Measurements from ENCODE around the gene CARM1.
"Not testable (repeated sequence)": the region's sequence is repeated elsewhere in the genome, so short reads cannot be mapped to it uniquely, and the experiment has no call there.

CARM1 gene

DNA sequence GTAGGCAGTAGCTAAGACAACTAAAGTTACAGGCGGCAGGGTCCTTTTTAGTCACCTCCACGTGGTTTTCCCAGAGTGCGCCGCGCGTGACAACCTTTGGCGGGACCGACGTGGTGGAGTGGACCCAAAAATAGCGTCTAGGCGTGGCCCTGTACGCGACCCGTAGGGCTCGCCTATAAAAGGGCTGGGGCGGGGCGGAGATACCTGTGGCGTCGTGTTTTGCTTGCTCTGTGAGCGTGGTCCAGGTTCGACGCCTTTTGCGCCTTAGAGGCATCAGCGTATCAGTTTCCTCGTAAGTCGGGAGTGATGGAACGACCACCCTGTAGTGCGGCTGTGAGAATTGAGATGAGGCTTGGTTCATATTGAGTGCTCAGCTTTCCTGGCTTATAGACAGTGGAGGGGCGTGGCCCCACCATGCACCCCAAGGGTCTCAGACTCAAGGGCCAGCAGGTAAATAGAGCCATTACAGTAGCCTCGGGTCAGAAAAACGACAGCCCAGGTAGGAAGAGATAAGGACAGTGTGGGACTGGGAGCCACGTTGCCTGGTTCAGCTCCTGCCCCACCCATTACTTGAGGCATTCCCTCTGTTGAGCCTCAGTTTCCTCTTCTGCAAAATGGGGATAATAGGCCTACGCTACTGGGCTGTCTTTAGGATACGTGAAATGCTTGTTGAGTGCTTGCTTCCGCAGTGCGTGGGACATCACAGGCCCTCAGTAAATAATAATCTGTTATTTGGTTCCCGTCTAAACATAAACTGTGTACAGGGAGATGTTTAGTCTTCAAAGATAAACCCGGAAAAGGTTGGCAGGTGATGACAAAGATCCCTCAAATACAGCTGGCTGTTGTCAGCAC lies 34.6 kb upstream of the CARM1 start:
- Mint-ChIP-seq H3K27me3 (no peaks in the 10 kb centered on the region), H3K36me3 (peaks cover 24 to 36% of the 10 kb centered on the region in 2 donors)
- peak; percentile 88 for DNase-seq

DNA sequence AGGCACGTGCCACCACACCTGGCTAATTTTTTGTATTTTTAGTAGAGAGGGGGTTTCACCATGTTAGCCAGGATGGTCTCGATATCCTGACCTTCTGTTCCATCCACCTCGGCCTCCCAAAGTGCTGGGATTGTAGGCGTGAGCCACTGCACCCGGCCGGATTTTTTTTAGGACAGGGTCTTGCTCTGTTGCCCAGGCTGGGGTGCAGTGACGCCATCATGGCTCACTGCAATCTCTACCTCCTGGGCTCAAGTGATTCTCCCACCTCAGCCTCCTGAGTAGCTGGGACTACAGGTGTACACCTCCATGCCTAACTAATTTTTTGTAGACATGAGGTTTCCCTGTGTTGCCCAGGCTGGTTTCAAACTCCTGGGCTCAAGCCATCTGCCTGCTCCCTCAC lies 33.7 kb upstream of the CARM1 start:
- peaks cover 17 to 29% of the 10 kb centered on the region in 2 donors for H3K36me3 Mint-ChIP-seq
- H3K4me3 Mint-ChIP-seq = peak overlapping the region in 1 of 2 donors; percentile 46
- H3K27ac Mint-ChIP-seq = peak overlapping the region; percentile 25
- H3K4me1 Mint-ChIP-seq = peaks cover 14 to 16% of the 10 kb centered on the region in 2 donors
- H3K9me3 Mint-ChIP-seq; ATAC-seq (replicated peaks); DNase-seq; H3K27me3 Mint-ChIP-seq: not testable (repeated sequence)

More for the DNA sequence above, 34.6 kb upstream of the CARM1 start:
- H3K4me1 Mint-ChIP-seq = peaks cover 14 to 16% of the 10 kb centered on the region in 2 donors
- peaks cover 7 to 8% of the 10 kb centered on the region in 2 donors for H3K9me3 Mint-ChIP-seq
- H3K27ac Mint-ChIP-seq = peak overlapping the region; percentile 99
- peak; percentile 46 to 55 for ATAC-seq (replicated peaks)
- peak overlapping the region; percentile 92 to 96 for H3K4me3 Mint-ChIP-seq

DNA sequence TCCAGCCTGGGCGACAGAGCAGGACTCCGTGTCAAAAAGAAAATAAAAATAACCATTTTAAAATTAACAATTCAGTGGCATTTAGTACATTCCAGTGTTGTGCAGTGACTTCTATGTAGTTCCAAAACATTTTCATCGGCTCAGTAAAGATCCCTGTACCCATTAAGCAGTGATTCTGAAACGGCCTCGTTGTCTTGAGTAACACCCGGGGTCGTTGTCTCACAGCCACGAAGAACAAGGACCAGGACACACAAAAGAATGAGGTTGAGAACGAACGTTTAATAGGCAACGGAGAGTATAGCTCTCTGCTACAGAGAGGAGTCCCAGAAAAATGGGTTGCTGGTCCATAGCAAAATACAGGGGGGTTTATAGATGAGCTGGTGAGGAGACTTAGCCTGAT lies 33.0 kb upstream of the CARM1 start:
- Mint-ChIP-seq H3K9me3 (peaks cover 7 to 8% of the 10 kb centered on the region in 2 donors), H3K4me3 (no peak overlapping the region), H3K27ac (no peak overlapping the region), H3K4me1 (peaks cover 12 to 16% of the 10 kb centered on the region in 2 donors), H3K36me3 (peaks cover 14 to 25% of the 10 kb centered on the region in 2 donors), H3K27me3 (no peaks in the 10 kb centered on the region)
- DNase-seq (no peak), ATAC-seq (replicated peaks) (no peak)

DNA sequence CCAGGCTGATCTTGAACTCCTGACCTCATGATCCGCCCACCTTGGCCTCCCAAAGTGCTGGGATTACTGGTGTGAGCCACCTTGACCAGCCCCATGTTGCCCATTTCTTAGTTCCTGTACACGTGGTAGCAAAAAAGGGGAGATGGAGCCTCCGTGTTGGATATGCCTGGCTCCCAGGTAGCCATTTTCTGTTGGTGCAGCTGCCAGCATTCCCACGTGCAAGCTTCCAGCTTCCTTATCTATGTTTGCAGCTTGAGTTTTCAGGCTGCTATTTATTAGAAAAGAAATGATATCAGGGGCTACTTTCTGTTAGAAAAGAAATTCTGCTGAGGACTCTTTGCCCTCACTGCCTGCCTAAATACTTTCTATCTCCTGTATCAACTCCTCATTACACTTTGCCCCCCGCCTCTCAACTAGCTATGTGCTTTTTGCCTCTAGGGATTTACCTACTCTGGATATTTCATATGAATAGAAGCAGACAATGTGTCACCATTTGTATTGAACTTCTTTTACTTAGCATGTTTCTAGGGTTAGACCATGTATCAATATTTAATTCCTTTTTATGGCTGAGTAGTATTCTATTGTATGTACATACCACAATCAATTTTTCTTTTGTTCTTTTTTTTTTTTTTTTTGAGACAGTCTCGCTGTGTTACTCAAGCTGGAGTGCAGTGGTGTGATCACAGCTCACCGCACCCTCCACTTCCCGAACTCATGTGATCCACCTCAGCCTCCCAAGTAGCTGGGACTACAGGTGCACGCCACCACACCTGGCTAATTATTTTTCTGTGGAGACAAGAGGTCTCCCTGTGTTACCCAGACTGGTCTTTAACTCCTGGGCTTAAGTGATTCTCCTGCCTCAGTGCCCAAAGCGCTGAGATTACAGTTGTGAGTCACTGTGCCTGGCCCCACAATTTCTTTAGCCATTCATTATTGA lies 32.0 kb upstream of the CARM1 start:
- ATAC-seq (replicated peaks) (no peak), DNase-seq (no peak)
- Mint-ChIP-seq H3K4me3 (no peak overlapping the region), H3K9me3 (peaks cover 7 to 8% of the 10 kb centered on the region in 2 donors), H3K27me3 (no peaks in the 10 kb centered on the region), H3K4me1 (peaks cover 12 to 16% of the 10 kb centered on the region in 2 donors), H3K27ac (no peak overlapping the region), H3K36me3 (peaks cover 14 to 24% of the 10 kb centered on the region in 2 donors)

DNA sequence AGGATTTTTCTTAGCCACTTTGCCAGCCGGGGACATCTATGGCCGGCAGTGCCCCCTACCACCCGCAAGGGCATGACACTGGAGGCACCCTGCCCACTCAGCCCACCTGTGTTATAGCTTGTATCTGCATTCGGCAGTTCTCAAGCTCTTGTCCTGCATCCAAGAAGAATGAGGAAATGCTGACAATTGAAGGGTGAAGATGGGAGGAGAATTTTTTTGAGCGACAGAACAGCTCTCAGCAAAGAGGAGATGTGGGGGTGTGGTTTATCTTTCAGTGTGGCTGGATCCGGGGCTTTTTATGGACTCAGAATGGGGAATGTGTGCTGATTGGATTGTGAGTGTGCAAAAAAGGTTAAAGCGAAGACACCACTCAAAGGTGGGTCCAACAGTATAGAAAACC lies 28.6 kb upstream of the CARM1 start:
- peak overlapping the region; percentile 42 for H3K27ac Mint-ChIP-seq
- peaks cover 5 to 7% of the 10 kb centered on the region in 2 donors for H3K9me3 Mint-ChIP-seq
- peaks cover 0 to 2% of the 10 kb centered on the region in 2 donors for H3K4me1 Mint-ChIP-seq
- peaks cover 4 to 10% of the 10 kb centered on the region in 2 donors for H3K36me3 Mint-ChIP-seq
- DNase-seq = no peak
- H3K27me3 Mint-ChIP-seq = no peaks in the 10 kb centered on the region
- H3K4me3 Mint-ChIP-seq = no peak overlapping the region
- ATAC-seq (replicated peaks) = no peak

DNA sequence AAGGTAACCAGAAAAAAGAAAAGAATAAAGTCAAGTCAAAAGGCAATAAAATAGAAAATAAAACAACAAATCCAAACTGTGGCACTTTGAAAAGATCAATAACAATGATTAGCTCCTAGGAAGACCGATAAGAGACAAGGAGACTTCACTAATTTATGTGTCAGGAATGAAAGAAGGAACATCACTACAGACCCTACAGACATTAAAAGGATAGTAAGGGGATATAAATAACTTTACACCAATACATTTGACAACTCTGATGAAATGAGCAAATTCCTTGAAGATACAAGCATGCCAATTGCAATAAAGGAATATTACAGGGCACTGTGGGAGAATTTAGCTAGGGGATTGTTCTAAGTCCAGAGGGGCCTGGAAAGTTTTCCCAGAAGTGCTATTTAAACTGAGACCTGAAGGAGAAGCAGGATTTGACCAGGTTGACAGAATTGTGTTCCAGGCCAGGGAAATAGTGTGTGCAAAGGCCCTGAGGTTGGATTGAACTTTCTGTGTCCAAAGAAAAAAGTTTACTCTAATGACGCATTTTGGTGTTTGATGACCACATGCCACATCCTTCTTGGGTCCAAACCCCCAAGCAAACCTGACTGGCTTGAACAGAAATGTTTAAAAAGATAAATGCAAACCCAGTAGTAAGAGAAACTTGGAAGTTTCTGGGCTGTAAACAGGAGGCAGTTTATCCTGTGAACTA lies 24.7 kb upstream of the CARM1 start:
- no peak overlapping the region for H3K4me3 Mint-ChIP-seq
- H3K27ac Mint-ChIP-seq = no peak overlapping the region
- H3K9me3 Mint-ChIP-seq = peaks cover 5% of the 10 kb centered on the region in 2 donors
- H3K4me1 Mint-ChIP-seq = peaks cover 8 to 9% of the 10 kb centered on the region in 2 donors
- no peak for ATAC-seq (replicated peaks)
- no peak for DNase-seq
- peaks cover 8 to 18% of the 10 kb centered on the region in 2 donors for H3K27me3 Mint-ChIP-seq
- H3K36me3 Mint-ChIP-seq = peaks cover 6 to 7% of the 10 kb centered on the region in 2 donors

DNA sequence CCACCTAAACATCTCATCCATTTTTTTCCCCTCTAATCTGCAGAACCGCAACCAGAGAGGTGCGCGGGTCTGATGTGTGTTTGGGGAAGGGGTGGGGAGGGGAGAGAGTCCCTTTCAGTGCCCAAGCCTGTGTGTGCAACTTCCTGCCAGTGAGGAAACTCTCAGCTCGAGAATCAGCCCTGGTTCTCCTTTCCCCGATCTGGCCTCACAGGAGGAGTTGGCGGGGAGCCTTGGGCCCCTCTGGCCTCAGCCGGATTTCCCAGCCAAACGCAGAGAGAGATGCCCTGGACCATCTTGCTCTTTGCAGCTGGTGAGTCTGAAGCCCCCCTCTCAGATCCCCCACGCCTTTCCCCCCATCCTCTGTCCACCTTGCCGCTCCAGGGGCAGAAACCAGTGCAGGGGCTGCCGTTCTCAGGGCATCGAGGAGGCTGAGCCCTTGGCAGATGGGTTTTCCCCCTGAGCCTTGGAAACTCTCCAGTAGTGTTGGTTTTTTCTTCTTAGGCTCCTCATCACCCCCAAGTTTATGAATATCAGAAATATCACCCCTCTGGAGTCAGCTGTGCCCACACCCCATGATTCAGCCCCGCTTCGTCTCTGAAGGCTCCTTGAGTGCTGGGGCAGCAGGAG lies 23.0 kb upstream of the CARM1 start, which contains the start of gene C19orf38:
C19orf38 (plus strand) TSS at position 186 of the 627 bp plus-strand sequence; CDS start at position 280, 94 bp downstream.
- peaks cover 6 to 7% of the 10 kb centered on the region in 2 donors for H3K36me3 Mint-ChIP-seq
- peak within 1 kb of the TSS; percentile 20 for H3K27ac Mint-ChIP-seq
- DNase-seq = no peak
- peak; percentile 81 to 91 for ATAC-seq (replicated peaks)
- peaks cover 5% of the 10 kb centered on the region in 2 donors for H3K9me3 Mint-ChIP-seq
- H3K4me1 Mint-ChIP-seq = peaks cover 8 to 9% of the 10 kb centered on the region in 2 donors
- H3K4me3 Mint-ChIP-seq = peak within 1 kb of the TSS; percentile 54 to 62
- H3K27me3 Mint-ChIP-seq = peaks cover 8 to 18% of the 10 kb centered on the region in 2 donors

DNA sequence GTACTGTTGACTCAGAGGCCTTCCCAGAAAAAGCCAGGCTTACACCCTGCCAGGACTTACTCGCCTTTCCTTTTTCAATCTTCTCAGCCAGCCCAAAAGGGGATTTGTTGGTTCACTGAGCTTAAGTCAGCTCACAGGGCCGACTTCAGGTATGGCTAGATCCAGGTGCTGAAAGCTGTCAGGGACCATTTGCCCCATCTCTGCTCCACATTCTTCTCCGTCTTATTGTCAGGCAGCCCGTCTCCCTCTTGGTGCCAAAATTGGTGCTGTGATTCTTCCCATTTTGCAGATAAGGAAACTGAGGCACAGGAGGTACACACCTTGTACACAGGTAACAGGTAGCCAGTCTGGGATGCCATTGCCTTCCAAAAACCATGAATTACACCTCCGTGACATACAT lies 20.7 kb upstream of the CARM1 start:
- Mint-ChIP-seq H3K9me3 (peaks cover 5% of the 10 kb centered on the region in 2 donors), H3K27ac (no peak overlapping the region), H3K4me3 (no peak overlapping the region), H3K27me3 (peaks cover 8 to 18% of the 10 kb centered on the region in 2 donors), H3K36me3 (peaks cover 5 to 6% of the 10 kb centered on the region in 2 donors), H3K4me1 (peaks cover 8 to 9% of the 10 kb centered on the region in 2 donors)
- DNase-seq = no peak
- ATAC-seq (replicated peaks) = no peak

DNA sequence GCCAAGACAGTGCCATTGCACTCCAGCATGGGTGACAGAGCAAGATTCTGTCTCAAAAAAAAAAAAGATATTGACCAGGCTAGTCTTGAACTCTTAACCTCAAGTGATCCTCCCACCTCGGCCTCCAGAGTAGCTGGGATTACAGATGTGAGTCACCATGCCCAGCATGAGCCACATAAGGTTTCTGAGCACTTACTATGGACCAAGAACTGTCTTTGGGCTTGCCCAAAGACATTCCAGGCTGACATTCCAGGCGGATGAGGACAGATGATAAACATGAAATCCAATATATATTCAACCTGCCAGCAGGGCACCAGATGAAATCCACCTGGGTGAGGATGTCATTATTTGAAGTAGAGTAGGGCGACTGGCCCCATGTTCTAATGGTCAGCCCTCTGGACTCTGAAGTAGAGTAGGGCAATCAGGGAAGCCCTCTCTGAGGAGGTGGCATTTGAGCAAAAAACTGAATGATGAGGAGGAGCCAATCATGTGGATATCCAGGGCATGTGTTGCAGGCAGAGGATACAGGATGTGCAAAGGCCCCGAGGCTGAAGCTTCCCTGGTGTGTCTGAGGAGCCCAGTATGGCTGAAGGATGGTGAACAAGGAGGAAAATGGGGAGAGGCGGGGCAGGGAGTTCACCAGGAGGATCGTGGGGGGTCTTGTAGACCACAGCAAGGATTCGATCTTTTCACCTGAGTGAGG lies 19.1 kb upstream of the CARM1 start:
- DNase-seq = no peak
- Mint-ChIP-seq H3K9me3 (no peaks in the 10 kb centered on the region), H3K4me3 (no peak overlapping the region), H3K36me3 (peaks cover 0 to 2% of the 10 kb centered on the region in 2 donors), H3K4me1 (peaks cover 8 to 9% of the 10 kb centered on the region in 2 donors), H3K27ac (no peak overlapping the region), H3K27me3 (peaks cover 8 to 18% of the 10 kb centered on the region in 2 donors)
- ATAC-seq (replicated peaks) = no peak

DNA sequence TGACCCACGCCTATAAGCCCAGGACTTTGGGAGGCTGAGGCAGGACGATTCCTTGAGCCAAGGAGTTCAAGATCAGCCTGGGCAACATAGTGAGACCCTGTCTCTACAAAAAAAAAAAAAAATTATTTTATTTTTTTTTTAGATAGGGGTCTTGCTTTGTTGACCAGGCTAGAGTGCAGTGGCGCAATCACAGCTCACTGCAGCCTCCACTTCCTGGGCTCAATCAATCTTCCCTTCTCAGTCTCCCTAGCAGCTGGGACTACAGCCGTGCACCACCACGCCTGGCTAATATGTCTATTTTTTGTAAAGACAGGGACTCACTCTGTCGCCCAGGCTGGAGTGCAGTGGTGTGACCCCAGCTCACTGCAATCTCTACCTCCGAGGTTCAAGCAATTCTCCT lies 18.4 kb upstream of the CARM1 start:
- Mint-ChIP-seq H3K9me3 (no peaks in the 10 kb centered on the region), H3K4me1 (peaks cover 6 to 9% of the 10 kb centered on the region in 2 donors), H3K27ac (no peak overlapping the region), H3K36me3 (peaks cover 0 to 2% of the 10 kb centered on the region in 2 donors), H3K27me3 (peaks cover 8 to 18% of the 10 kb centered on the region in 2 donors), H3K4me3 (no peak overlapping the region)
- ATAC-seq (replicated peaks) (no peak), DNase-seq (no peak)

DNA sequence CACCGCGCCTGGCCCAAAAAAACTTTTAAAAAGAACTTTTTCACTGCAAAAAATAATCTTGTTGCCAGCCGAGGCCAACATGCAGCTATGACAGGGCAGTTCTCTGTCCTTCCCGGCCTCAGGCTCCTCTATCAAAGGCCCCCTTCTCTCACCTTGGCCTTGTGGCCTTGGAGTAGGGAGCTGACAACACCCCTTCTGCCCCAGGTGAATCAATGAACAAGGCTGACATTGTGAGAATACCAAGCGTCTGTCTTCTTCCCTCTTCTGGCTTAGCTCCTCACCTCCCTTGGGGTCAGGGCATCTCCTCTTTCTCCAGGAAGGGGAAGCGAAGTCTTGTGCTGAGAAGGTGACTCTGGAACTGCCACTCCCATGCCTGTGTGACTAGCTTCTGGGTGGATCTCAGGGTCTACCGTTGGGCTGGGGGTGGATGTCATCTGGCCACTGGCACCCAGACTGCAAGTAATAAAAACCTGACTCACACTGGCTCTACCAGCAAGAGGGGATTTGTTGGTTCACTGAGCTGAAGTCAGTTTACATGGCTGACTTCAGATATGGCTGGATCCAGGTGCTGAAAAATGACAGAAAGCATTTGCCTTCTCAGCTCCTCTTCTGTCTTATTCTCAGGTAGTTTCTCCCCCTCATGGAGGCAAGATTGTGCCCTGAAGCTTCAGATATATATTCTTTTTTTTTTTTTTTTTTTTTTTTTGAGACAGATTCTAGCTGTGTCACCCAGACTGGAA lies 16.8 kb upstream of the CARM1 start:
- H3K4me3 Mint-ChIP-seq = no peak overlapping the region
- H3K27ac Mint-ChIP-seq = no peak overlapping the region
- peaks cover 0 to 7% of the 10 kb centered on the region in 2 donors for H3K27me3 Mint-ChIP-seq
- no peaks in the 10 kb centered on the region for H3K9me3 Mint-ChIP-seq
- no peak for ATAC-seq (replicated peaks)
- H3K4me1 Mint-ChIP-seq = peaks cover 0 to 1% of the 10 kb centered on the region in 2 donors
- DNase-seq = no peak
- H3K36me3 Mint-ChIP-seq = peaks cover 0 to 2% of the 10 kb centered on the region in 2 donors

DNA sequence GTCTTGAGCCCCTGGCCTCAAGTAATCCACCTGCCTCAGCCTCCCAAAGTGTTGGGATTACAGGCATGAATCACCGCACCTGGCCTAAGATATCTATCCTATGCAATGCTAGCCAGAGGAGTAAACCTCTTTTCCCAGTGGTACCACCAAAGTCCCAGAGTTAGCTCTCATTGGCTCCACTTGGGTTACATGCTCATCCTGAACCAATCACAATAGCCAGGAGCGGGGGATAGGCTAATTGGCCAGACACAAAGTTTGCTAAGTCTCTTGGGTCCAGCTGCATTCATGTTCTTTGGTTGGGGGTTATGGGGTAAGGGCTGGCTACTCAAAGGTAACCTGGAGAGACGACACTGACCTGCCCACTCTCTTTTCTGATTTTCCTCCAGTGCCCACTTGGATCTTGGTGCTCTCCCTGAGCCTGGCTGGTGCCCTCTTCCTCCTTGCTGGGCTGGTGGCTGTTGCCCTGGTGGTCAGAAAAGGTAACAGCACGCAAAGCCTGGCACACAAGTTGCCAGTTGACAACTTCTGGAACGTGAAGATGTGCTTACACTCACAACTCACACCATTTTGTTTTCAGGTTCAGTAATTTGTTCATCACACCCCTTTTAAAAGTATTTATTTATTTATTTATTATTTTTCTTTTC lies 15.4 kb upstream of the CARM1 start:
- Mint-ChIP-seq H3K27me3 (peaks cover 0 to under 1% of the 10 kb centered on the region in 2 donors), H3K9me3 (no peaks in the 10 kb centered on the region), H3K4me3 (no peak overlapping the region), H3K36me3 (peaks cover 0 to under 1% of the 10 kb centered on the region in 2 donors), H3K4me1 (peaks cover 0 to 1% of the 10 kb centered on the region in 2 donors), H3K27ac (no peak overlapping the region)
- peak; percentile 51 to 73 for ATAC-seq (replicated peaks)
- DNase-seq = no peak
